A549 (cell line): ENCODE data around the gene KIAA1671.

Experiments used
- CTCF ChIP-seq: fragments of >200 bp; sonication (Bioruptor Twin); formaldehyde crosslinking; IDR thresholded peaks from 3 replicates; pipeline ENCODE4 v1.5.1; 2016
- JUNB ChIP-seq: fragments of >200 bp; sonication (Bioruptor Twin); formaldehyde crosslinking; IDR thresholded peaks from 2 replicates; pipeline ENCODE4 v1.6.1; 2016
- POLR2A ChIP-seq: IDR thresholded peaks from 2 replicates; pipeline ENCODE4 v1.6.1; 2012; ENCODE audit warnings: mild to moderate bottlenecking, low read length

- TF ChIP-seq CTCF (no peak), POLR2A (no peak), JUNB (no peak)
These were observed 279.8 kb downstream of the KIAA1671 start for GRCh38 chr22:25232301-25232700.
